Lung microvascular endothelial cell (primary cell): Measurements from ENCODE around the gene STK40. TPM values are rescaled to one million over a fixed set of nuclear protein-coding genes. Genes with fewer than 3 reads are reported as not detected.

Experiments
- DNase-seq, 2 donors: peaks; one replicate each; pipeline versions ENCODE4 v3.0.0 to v3.0.0-alpha.2; 2010; ENCODE audit warnings: low read depth in 2 of 2
- total RNA-seq: library from RNA; depleted of rRNA; stranded (reverse); fragments of >200 nt; gene quantifications from 2 replicates; pipeline ENCODE4 v1.2.1, GENCODE V29; 2014

STK40 gene
- total RNA-seq, 1 donor from 2014 or later, result 21.6 TPM

GRCh38 chr1:36343651-36344394 lies 41.9 kb downstream of the STK40 start:
- DNase-seq, result no peak

- peak; percentile 79 to 82 for DNase-seq
These were observed 43.1 kb downstream of the STK40 start for GRCh38 chr1:36342426-36343185.

GRCh38 chr1:36341626-36342320 lies 44.0 kb downstream of the STK40 start:
- no peak for DNase-seq

GRCh38 chr1:36339615-36340014 lies 46.1 kb downstream of the STK40 start:
- DNase-seq, result no peak

- no peak for DNase-seq
These were observed 46.5 kb downstream of the STK40 start for GRCh38 chr1:36339215-36339614.

GRCh38 chr1:36337830-36338229 lies 47.9 kb downstream of the STK40 start:
- DNase-seq, result no peak

- DNase-seq, result no peak
These were observed 54.8 kb downstream of the STK40 start for GRCh38 chr1:36330940-36331339.

GRCh38 chr1:36329817-36330216 lies 55.9 kb downstream of the STK40 start:
- no peak for DNase-seq

GRCh38 chr1:36328713-36329112 lies 57.0 kb downstream of the STK40 start:
- DNase-seq, result peak in 1 of 2 donors; percentile 79

GRCh38 chr1:36328088-36328480 lies 57.6 kb downstream of the STK40 start:
- no peak for DNase-seq

- DNase-seq, result peak in 1 of 2 donors; percentile 42
These were observed 58.2 kb downstream of the STK40 start for GRCh38 chr1:36327421-36328087.

- no peak for DNase-seq
These were observed 59.2 kb downstream of the STK40 start for GRCh38 chr1:36326499-36326898.

- DNase-seq, result no peak
These were observed 61.4 kb downstream of the STK40 start for GRCh38 chr1:36324353-36324703.

- peak; percentile 87 to 89 for DNase-seq
These were observed 61.9 kb downstream of the STK40 start, which contains the start of gene EVA1B for GRCh38 chr1:36323636-36324352. EVA1B (minus strand) TSS chr1:36323645; CDS start chr1:36323037, 608 bp downstream.

GRCh38 chr1:36322786-36323635 lies 62.7 kb downstream of the STK40 start:
- peak; percentile 36 to 62 for DNase-seq

GRCh38 chr1:36322041-36322785 lies 63.5 kb downstream of the STK40 start:
- DNase-seq, result no peak

- DNase-seq, result no peak
These were observed 64.4 kb downstream of the STK40 start for GRCh38 chr1:36321119-36321951.

- no peak for DNase-seq
These were observed 65.0 kb downstream of the STK40 start for GRCh38 chr1:36320767-36321118.
